NCI-H1436 treated with DMSO at 0.1 percent for 48 hours (cell line): ENCODE results near the gene REG3A.

Source experiments
- DNase-seq: peaks from one replicate; lab custom pipeline; 2025; lab: John Stamatoyannopoulos, UW

The REG3A gene

GRCh38 chr2:79120194-79120713 is 39.3 kb downstream of the REG3A start, which contains the start of gene REG1A:
Gene REG1A, plus strand, starts transcription at chr2:79120488. Its CDS starts 374 bp downstream, at chr2:79120862.
- DNase-seq, result no peak

- DNase-seq, result no peak
Measured at GRCh38 chr2:79116997-79117928, 42.3 kb downstream of the REG3A start.

- DNase-seq, result no peak
Measured at GRCh38 chr2:79114797-79115494, 44.6 kb downstream of the REG3A start.

- no peak for DNase-seq
Measured at GRCh38 chr2:79112269-79112668, 47.3 kb downstream of the REG3A start.
